NOMO-1 treated with dmso at 0.1 percent for 144 hours (cell line): ENCODE data around the gene SPHK2.

Experiments used
- DNase-seq: peaks from one replicate; lab custom pipeline; 2025; ENCODE audit not compliant: unreplicated experiment; lab: John Stamatoyannopoulos, UW

The SPHK2 gene

DNA sequence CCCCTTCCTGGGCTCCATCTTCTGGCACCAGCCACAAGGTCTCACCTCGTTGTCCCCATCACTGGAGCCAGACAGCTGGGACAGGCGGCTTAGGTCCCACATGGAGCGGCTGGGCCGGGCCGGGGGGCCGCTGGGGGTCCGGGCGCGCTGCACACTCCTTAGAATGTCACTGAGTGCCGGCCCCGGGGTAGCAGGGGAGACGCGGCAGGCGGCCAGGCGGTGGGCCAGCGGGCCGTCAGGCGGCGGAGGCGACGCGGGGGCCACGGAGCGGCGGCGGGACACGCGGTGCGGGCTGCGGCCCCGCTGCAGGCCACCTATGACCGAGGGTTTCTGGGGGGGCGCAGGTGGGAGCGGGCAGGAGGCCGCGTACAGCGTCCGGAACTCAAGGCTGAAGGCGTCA lies 15.9 kb upstream of the SPHK2 start:
- DNase-seq = no peak

DNA sequence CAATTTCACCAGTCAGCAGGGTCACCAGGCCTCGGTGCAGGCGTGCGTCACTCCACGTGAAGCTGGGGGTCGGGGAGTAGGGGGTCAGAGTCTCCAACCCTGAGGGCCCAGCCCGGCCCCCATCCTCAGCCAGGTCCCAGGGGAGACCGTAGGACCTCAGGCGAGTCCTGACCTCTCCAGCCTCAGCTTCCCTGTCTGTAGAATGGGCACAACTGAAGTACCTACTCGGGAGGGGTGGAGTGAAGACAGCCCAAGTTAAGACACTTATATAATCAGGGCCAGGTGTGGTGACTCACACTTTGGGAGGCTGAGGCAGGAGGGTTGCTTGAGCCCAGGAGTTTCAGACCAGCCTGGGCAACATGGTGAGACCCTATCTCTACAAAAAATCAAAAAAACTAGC lies 15.5 kb upstream of the SPHK2 start:
- DNase-seq = no peak

DNA sequence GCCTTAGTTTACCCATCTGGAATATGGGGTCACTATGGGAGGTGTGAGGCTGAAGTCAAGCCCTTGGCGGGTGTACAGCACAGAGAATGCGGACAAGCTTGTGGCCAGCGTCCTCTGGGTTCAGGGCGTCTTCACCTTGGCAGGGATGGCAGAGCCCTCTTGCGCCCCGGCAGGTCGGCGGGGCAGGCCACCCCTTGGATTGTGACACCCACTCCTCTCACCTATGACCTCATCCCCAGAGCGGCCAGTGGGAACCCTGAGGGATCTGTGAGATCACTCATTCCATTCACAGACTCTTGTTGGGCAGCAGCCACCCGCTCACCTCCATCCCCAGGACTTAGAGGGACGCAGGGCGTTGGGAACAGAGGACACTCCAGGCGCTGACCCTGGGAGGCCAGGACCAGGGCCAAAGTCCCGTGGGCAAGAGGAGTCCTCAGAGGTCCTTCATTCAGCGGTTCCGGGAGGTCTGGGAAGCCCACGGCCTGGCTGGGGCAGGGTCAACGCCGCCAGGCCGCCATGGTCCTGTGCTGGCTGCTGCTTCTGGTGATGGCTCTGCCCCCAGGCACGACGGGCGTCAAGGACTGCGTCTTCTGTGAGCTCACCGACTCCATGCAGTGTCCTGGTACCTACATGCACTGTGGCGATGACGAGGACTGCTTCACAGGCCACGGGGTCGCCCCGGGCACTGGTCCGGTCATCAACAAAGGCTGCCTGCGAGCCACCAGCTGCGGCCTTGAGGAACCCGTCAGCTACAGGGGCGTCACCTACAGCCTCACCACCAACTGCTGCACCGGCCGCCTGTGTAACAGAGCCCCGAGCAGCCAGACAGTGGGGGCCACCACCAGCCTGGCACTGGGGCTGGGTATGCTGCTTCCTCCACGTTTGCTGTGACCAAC lies 12.6 kb upstream of the SPHK2 start, which contains the start of gene SPACA4:
Gene SPACA4, plus strand, starts transcription at position 280 of the 896 bp plus-strand sequence. Its CDS starts 237 bp downstream, at position 517.
- no peak for DNase-seq

DNA sequence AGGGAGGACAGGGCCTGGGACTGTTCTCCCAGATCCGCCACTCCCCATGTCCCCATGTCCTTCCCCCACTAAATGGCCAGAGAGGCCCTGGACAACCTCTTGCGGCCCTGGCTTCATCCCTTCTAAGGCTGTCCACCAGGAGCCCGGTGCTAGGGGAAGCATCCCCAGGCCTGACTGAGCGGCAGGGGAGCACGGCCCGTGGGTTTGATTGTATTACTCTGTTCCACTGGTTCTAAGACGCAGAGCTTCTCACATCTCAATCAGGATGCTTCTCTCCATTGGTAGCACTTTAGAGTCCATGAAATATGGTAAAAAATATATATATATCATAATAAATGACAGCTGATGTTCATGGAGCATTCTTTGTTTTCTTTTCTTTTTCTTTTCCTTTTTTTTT lies 11.9 kb upstream of the SPHK2 start:
- no peak for DNase-seq

DNA sequence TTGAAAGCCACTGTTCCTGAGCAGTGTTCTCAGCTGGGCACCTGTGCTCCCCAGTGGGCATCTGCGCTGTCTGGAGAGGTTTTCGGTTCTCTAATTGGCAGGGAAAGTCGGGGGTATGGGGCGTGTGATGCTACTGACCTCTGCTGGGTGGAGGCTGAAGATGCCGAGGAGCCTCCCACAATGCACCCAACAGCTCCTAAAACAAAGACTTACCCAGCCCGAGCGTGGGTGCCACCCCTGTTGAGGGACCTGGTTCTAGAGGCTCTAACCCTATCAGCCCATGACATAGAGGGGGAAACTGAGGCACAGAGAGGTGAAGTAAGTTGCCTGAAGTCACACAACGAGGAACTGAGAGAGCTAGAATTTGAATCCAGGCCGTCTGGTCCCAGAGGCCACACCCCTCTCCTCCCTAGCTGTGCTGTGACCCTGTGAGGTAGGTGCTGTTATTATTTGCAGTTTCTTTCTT lies 10.5 kb upstream of the SPHK2 start:
- DNase-seq = peak; percentile 55

DNA sequence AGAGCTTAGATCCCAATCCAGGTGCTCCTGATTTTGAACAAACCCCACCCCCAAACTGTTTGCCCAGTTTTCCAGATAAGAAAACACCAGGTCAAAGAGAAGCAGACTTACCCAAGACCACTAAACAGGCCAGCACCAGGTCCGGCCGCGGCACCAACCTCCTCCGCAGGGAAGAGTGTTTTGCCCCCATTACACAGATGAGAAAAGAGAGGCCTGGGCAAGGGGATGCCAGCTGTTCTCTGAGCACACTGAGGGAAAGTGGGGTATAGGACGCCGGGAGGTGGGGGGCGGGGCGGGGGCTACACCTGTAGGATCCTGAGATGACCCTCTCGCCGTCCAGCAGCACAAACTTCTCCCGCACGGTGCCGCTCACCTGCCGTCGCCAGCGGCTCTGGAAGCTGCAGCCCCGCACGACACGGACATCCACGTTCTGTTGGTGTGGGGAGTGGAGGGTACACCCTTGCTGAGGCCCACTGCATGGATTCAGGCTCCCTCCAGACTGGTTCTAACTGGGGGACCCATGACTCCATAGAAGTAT lies 9.7 kb upstream of the SPHK2 start:
- DNase-seq = no peak

DNA sequence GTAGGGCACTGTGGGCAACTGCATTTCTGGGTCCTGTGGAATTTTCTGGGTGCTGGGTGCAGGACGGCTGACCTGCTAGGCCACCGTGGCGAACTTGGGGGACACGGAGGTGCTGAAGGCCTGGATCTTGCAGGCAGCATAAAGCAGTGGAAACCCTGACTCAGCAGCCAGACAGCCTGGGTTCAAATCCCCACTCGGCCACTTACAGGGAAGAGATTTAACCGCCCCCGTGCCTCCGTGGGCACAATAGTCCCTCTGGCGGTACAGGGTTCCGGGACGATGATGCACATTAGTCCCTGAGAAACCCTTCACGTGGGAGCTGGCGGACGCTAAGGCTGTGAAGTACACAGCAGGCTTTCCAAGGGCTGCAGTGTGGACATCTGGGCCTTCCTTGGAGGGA lies 7.4 kb upstream of the SPHK2 start:
- no peak for DNase-seq

DNA sequence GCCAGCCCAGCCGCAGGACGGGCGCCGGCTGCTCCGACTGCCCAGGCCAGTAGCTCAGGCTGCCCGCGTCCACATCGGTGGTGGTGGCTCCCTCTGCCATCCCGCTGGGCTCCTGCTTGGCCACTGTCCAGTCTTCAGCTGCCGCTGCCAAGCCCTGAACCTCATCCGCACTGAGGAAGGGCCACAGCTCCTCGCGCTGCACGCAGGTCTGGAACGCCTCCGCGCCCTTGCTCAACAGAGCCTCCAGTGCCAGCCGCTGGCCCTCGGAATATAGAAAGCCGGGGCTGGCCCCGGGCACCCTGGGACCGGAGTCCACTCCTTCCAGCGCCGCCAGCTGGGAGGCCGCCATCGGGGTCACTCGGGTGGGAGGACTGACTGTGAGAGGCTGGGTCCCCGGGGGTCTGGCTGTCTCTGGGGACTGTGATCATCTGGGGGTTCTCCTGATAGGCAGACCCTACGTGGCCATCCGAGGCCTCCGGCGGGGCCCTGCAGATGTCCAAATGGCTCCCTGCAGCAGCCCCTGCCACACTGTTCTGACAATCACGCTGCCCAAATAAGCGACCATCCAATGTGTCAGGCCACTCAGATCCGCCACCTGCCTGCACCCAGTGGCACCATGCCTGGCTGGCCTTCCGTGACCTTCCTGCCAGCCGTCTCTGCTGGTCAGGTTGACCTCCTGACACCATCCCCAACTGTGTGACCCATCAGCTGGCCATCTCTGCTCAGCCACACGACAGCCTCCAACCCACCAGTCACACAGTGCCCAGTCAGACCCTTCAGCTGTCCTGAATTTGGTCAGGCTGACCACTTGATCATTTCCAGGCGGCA lies 6.1 kb upstream of the SPHK2 start:
- no peak for DNase-seq

DNA sequence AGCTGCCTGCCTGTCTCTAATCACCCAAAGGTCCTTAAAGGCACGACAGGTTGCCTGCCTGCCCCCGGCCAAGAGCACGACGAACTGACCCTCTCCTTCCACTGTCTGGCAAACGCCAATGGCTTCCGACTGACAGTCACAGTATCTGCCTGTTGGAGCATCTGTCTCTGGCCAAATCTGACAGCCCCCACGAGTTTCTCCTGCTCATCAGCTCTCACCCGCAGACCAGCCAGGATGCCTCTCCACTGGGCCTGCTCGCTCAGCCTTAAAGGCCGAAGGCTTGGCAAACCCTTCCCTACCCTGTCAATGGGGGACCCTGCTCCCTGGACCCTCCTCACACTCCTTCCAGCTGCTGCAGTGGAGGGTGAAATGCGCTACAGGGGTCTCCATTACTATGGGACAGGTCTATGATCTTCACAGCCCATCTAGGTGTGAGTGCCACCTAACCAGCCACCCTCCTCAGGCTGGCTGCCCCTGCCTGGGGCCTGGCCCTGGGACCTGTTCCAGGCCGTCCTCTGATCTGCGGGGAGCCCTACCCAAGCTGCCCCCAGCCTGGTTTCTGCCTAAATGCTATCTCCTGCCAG lies 5.4 kb upstream of the SPHK2 start:
- no peak for DNase-seq

DNA sequence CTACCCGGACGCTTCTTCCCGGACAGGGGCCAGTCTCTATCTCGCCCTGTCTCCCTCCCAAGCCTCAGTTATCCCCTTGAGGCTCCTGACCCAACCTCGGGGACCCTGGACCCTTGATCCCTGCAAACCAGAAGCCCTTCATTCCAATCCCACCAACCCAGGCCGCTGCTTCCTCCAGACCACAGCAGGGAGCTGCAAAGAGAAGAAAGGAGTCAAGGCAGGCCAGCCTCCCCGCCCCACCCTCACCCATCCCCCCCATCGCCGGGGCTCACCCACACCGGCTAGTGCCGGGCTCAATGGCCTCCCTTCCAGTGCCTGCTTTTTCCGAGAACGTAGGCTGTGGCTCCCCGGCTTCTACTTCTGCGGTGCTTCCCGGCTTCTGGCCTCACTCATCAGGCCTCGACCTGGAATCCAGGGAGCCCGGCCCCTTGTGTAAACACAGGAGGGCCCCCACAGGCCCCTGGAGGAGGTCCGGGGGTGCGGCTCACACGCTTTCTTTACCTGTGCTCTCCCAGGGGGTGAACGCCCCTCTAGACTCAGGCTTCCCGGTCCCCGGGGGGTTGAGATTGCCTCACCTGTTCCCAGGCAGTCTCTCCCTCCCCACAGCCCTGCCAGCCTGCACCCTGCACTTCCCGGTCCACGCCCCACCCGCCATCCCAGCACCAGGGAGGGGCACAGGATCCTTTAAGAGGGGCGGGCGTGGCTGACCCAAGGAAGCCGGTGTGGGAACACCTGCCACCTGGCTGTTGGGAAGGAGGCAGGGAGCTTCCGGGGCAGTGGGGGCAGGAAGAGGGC lies 4.7 kb upstream of the SPHK2 start, which contains the start of gene FAM83E:
Gene FAM83E, minus strand, starts transcription at position 641 of the 795 bp plus-strand sequence. CDS start 1,704 bp downstream, outside the sequence.
- no peak for DNase-seq

DNA sequence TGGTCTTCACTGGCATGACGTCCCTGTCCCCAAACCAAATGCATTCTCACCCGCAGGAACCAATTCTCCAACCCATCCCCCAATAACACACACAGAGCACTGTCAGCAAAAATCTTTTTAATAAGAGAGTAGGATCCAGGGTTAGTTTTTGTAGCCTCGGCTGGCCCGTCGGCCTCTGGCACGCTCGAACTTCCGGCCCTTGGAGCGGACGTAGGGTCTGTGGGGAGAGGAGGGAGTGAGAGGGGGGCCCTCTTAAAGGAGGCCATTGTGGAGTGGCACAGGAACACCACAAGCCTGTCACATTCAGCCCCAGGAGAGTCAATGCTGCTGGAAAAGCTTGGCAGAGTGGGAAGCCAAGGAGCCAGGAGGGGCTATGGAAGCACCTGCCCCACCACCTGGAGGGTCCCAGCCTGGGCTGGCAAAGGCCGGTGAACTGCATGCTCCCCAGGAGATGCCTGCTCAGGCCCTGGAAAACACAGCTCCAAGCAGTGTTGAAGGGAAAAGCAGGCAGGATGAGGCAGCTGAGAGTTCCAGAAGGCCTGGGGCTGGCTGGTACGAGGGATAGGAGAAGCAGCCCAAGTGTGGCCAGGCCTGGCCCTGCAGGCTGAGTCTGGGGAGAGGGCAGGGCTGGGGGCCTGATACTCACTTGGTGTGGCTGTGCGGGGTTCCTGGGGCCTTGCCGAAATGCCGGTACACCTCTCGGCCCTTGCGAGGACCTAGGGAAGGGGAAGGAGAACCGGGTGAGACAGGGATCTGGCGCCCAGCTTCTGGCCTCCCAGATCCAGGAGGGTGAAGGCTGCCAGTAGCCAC lies 3.9 kb upstream of the SPHK2 start:
- no peak for DNase-seq

DNA sequence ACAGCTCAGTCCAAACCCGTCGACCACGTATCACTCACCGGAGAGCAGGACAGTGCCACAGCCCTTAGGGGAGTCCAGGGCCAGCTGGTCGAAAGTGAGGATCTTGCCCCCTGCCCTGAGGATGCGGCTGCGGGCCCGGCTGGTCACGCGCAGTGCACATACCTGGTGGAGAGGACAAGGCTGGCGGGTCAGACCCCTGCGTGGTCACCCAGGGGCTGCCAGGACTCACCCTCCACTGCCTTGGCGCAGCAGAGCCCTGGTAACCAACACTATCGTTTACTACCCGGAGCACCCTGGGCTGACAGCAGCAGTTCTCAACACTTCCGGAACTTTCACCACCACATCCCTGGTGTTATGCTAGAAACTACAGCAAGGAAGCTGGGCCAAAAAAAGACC lies 3.3 kb upstream of the SPHK2 start:
- DNase-seq = no peak

DNA sequence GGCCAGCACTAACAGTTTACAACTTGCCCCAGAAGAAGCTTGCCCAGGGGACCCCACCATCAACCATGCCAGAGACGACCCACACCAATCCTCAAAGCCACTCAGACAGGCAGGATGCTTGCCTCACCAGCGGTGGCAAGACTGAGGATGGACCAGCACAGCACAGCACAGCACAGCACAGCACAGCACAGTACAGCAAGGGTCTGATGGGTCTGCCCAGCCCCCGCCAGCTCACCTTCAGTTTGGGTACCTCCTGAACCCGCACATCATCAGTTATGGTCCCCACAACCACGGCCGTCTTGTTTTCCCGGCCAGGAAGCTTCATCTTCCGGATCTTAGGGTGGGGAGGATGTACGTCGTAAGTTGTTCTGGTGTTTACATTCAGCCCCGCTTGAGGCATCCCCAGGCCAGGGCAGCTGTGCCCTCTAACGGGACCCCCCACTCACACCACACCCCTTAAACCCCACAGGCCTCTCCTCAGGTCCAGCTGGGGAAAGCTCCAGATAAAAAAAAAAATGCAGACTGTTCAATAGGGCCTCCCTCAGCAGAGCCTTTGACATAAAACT lies 2.7 kb upstream of the SPHK2 start:
- DNase-seq = no peak

DNA sequence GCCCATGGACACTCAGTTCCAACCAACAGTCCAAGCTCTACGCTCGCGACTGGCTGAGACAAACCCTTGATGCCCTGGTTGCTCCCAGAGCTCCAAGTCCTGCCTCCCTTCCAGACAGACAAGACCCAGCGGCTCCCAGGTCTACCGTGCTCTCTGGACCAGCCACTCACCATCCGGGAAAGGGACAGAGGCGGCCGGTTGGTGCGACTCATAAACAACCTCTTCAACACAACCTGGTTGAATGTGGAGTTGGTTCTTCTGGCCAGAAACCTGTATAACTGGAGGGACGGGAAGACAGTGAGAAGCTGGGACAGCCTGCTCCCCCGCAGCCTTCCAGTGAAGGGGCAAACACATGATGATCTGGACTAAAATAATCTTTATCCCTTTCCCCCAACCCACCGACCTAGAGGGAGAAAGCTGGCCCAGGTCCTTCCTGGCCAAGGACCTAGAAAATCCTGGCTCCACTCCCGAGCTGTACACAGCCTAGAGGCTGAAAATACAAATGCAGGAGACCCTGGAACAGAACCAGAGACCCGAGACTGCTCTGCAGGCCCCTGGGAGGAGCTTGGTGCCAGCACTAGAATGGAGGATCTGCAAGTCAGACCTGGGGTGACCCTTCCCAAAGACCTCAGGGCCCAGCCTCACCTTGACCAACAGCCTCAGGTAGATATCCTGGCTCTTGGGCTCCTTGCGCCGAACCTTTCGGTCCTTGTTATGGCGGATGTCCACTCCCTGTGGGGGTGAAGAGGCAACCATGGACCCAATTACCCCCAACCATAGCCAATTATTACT lies 2.0 kb upstream of the SPHK2 start:
- no peak for DNase-seq

DNA sequence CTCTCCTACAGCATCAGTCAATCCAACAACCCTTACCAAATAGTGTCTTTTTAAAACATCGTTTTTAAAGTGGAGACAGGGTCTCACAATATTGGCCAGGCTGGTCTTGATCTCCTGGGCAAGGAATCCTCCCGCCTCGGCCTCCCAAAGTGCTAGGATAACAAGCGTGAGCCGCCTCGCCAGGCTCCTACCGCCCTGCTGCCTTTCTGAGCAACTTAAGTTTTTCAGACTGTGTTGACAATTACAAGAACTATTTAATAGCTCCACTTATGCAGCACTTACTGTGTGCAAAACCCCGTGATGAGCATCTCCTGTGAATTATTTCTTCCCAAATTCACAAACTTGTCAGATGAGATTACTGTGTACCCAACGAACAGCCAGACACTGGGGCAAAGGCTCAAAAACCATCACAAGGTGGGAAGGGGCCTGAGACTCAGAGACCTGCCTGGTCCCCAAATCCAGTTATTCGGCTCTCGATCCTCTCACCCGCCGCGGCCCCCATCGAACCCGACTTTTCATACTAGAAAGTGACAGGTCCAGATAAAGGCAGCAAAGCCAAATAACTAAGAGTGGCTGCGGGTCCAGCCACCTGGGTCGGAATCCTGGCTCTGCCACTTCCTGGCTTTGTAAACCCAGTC lies 909 bp upstream of the SPHK2 start:
- no peak for DNase-seq

DNA sequence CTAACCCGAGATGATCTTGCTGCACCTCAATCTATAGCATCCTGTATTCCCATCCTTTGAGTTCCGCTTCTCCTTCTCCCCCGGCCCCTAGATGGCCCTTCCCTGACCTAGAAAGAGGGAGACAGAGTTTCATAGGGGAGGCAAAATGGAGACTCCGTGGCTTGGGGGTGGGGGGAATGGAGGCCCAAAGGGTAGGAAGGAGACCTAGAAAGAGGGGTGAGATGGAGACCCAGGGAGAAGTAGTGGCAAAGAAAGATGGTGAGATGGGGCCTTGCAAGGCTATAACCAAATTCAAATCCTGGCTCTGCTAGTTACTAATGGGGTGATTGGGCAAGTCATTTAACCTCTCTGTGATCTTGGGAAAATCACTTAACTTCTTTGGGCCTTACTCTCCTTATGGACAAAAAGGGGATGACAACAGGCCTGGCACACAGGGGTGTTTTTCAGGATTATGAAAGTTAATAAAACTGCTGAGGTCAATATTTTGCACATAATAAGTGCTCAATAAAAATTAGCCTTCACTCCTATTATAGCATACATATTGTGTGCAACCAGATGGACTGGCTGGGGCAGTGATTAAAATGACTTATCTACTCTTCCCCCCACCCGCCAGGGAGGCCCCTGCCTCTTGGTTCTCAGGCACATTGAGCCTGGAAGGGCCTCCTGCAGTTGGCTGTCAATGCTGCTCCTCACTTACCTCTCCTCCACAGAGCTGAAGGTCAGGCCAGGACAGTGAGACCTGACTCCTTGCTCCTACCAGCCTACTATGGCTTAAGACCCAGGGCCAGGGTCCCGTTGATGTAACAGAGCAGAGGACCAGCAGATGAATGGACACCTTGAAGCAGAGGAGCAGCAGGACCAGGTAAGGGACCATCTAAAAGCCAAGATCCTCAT lies 633 bp downstream of the SPHK2 start:
- DNase-seq = no peak

DNA sequence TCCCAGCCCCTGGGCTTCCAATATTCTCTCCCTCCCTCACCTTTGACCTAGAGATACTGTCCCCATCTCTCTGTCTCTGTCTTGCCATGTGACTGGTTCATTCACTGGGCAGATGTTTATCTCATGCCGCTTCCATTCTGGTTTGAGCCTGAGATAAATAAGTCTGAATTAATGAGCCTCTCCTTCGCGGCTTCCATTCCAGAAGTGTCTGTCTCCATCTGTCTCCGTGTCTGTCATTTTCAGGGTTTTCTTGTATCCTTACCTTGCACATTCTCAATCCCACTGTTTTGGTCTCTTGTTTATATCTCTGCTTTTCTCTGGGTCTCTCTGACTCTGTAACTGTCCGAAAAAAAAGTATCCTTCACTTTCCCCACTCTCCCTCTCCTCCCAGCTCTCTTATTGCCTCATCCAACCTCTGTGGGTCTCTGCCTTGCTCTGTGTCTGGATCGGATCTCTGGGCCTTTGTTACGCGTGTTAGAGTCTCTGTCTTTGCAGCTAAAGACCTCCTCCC lies 4.3 kb downstream of the SPHK2 start:
- no peak for DNase-seq
